Measurements from ENCODE around the gene MTM1.

Gene MTM1

DNA sequence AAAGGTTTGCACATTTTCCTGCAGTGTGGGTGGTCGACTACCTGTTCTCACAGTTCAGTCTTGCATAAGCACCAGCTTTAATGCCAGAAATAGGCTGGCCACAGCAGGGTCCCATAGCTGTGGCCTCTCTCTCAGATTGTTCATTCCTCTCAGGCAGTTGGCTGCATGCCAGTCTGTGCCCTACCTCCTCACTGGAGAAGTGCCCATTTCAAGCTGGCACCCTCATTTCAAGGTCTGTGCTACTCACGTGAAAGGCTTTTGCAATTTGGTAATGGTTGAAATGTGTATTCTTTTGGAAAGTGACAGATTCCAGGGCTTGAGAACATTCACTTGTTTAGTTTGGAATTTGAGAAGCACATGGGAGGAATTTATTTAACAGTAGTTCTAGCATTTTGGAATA lies 95.9 kb downstream of the MTM1 start:
- DNase-seq (ENCODE audit: low spot score) = no peak

DNA sequence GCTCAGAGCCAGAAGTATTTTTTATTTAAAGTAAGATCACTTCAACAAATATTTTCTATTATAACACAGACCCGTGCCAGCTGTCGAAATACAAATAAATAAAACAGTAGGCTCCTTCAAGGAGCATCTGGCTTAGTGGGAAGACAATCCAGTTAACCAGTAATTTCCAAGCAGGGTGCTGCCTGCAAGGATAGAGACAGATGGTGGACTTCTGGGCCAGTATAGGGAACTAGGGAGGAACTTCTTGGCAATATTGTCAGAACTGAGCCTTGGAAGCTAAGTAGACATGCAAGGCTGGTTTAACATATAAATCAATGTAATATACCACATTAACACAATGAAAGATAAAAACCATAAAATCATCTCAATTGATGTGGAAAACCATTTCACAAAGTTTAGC lies 107.8 kb downstream of the MTM1 start:
- no peak for DNase-seq (ENCODE audit: low spot score)

DNA sequence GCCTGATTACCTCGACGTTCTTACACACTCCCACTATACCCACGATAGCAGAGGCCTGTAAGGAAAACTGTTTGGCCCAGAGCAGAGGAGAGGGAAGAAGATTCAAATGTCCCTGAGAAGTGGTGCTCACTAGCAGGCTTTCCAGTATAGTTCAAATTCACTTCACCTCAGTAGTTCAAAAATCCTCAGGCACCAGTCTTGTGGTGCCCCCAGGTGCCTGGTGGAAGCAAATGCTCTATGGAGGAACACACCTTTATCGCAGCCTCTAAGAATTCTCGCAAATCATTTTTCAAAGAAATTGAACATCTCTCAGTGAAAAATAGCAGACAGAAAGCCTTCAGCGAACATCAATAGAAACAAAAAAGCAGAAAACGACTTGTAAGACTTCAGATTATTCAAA lies 112.6 kb downstream of the MTM1 start:
- no peak for DNase-seq (ENCODE audit: low spot score)

DNA sequence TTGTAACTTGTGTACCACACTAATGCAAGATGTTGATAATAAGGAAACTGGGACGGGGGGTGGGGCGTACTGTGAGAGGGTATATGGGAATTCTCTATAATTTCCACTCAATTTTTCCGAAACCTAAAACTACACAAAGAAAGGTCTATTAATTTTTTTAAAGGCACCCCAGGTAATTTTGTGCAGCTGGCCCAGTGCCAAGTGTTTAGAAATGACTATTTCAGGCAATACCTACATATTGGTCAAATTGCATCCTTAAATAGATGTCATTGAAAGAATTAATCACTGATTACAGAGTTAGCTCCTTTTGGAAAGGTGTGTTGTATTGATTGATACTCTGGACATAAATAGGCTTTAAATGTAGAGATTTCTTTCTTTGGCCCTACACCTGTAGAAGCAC lies 114.7 kb downstream of the MTM1 start:
- no peak for DNase-seq (ENCODE audit: low spot score)

DNA sequence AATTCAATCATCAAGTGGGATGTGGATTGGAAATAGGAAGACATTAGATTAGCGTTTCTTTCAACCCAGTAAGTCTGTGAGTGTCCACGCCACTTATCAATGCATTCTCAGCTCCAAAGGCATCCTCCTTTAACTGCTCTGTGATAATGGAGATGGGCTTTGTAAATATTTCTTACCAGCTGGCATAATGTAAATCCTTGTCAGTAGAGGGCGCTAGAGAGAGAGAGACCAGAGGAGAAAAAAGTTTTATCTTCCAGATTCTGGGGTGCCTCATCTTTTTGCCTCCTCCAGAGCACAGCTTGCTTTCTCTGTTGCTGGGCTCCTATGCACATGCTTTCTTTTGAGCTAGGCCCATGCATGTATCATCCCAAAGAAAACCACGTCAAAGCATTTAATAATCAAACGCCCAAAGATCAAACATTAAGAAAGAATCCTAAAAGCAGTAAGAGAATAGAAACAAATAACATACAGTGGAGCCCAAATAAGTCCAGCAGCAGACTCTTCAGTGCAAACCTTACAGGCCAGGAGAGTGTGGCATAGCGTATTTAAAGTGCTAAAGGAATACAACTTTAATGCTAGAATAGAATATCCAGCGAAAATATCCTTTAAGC lies 115.2 kb downstream of the MTM1 start:
- peak; percentile 34 for DNase-seq (ENCODE audit: low spot score)

DNA sequence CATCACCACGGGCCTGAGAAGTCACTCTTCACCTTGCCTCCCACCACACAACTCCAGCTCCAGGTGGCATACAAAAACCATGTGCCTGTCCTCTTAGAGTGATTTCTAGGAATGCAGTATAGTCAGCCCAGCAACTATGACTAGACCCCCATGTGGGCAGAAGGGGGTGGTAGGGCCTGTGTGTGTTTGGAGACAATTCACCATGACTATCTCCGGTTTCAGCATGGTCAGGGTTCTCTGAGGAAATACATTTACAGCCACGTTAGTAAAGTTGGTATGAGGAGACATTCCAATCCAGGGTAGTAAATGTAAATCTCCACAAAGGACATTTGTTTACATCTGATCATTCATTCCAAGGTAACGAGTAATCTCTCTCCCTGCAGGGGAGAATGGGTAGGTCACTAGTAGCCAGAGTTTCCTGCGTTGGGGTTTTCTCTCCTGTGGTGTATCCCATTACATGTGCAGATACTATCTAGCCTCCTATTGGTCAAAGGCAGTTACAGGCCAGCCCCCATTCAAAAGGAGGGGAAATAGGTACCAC lies 120.6 kb downstream of the MTM1 start:
- peak; percentile 68 for DNase-seq (ENCODE audit: low spot score)

DNA sequence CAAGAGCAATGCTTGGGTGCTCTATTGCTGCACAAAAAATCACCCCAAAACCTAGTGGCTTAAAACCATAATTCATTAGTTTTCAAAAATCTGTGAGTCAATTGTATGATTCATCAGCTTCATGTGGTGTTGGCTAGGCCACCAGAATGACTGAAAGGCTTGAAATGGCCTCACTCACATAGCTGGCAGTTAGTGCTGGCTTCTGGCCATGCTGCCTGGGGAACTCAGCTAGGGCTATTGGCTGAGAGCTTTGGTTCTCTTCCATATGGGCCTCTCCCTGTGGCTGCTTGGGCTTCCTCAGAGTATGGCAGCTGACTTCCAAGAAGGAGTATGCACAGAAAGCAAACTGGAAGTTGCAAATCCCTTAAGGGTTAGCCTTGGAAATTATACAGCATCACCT lies 121.7 kb downstream of the MTM1 start:
- DNase-seq (ENCODE audit: low spot score) = peak; percentile 60

DNA sequence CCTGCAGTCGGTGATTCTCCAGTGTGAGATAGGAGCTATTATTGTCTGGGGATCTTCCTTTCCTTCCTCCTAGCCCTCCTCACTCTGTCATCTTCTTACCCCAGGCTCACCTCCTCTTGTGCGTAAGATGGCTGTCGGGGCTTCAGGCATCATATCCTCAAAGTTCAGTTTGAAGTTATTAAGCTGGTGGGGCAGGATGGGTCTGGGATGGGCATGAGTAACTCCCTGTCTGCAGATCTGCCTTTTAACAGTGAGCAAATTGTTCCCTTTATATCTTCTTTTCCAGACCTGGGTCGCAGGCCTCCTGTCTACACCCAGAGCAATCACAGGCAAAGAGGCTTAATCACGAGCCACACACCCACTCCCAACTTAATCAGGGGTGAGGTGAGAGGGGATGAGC lies 123.9 kb downstream of the MTM1 start:
- no peak for DNase-seq (ENCODE audit: low spot score)

DNA sequence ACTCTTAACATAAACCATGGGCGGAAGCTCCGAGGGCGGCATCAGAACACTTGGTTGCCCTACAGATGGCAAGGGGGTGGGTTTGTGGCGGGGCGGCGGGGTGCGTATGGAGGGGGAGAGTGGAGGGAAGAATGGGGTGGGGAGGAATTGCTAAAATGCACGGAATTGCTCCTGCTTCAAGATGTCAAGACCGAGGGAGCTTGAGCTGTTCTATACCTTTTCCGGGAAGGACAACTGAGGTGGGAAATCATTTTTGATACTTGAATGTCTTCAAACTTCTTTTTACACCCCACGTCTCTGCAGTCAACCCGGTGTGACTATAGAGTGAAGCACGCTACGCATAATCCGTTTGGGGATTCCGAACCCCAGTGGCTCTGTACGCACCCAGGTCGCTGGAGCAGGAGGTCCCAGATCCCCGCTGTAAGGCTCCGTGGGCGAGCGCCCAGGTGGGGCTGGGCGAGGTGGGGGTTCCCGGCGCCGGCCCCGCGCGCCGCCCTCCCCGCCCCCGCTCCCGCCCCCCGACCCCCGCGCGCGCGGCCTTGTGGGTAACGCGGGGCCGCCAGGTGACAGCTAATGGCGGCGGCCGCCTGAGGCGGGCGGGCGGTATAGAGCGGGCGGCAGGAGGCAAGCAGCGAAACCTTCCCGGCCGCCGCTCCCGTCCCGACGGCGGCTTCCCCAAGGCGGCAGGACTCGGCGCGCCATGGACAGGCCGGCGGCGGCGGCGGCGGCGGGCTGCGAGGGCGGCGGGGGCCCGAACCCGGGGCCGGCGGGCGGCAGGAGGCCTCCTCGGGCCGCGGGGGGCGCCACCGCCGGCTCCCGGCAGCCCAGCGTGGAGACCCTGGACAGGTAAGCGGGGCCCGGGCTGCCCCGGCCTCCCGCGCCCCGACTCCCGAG lies 124.7 kb downstream of the MTM1 start, which contains the start of gene MTMR1:
Gene MTMR1 (plus strand): TSS at position 566 of the 894 bp plus-strand sequence. CDS start 135 bp downstream, at position 701.
- peak; percentile 61 for DNase-seq (ENCODE audit: low spot score)

DNA sequence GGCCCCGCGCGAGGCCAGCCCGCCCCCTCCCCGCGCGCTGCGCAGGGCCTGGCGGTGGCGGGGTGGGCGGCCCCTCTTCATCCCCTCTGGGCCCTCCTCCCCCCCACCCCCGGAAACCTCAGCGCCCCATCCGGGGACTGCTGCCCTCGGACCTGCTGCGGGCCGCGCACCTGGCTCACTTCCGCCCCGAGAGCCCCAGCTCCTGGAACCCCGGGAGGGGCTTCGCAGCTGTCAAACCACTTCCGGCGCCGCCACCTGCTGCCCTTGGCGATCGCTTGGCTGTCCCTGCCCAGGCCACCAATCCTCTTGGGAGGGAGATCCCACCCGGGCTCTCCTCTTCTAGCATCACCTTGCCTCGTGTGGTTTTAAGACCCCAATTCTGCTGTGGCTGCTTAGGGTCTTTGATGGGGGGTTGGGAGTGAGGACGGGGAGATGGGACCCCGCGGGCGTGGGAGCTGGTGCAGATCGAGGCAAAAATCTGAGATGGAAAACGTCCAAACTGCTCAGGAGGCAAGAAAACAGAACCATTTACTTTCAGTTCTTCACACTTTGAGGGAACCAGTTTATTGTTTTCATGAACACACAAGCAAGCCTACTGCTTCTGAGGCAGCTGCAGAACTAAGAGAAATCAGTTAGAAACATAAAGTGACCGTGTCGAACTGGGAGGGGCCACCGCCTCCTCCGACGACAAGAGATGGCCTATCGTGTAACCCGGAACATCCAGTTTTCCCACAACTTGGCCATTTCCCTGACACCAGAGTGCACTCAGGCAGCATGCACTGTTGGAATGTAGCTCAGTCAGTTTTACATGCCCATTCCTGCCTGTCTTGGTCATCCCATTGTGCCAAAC lies 125.5 kb downstream of the MTM1 start:
- DNase-seq (ENCODE audit: low spot score) = peak; percentile 69

DNA sequence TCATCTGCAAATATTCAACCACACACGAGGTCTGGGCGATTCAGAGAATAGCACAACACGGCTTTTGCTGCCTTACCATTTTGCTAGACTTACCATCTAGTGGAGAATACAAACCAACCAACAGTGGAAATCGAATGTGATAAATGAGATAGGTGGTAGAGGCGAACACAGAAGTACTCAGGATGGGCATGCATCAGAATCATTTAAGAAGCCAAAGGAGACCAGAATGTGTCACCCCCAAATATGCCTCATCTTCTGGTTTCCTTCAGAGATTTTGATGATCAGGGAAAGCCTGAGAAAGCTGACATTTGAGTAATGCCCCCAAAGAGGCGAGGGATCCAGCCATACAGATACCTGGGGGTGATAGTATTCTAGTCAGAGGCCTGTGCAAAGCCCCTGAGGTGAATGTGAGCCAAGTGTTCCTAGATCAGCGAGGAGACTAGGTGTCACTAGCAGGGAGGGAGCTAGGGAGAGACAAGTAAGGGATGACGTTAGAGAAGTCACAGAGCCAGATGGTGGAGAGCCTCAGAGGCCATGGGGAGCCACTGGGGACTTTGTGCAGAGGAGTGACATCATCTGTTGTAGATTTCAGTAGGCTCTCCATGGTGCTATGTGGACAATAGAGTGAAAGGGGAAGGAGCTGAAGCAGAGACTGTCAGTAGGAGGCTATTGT lies 126.5 kb downstream of the MTM1 start:
- no peak for DNase-seq (ENCODE audit: low spot score)

DNA sequence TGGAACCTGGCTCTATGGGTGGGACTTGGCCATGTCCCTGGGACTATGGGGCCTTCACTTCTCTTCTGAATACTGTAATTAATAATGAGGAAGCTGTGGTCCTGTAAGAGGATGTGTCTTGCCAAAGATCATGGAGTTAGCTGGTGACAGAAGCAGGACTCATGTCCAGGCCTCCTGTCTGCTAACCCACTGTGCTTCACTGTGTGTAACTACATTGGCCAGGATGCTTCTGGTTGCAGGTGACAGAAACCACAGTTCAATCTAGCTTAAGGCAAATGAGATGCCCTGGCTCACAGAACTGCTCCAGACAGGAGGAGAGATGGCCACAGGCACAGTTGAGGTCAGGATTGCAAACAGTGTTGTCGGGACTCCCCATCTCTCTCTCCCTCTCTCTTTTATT lies 127.9 kb downstream of the MTM1 start:
- no peak for DNase-seq (ENCODE audit: low spot score)

DNA sequence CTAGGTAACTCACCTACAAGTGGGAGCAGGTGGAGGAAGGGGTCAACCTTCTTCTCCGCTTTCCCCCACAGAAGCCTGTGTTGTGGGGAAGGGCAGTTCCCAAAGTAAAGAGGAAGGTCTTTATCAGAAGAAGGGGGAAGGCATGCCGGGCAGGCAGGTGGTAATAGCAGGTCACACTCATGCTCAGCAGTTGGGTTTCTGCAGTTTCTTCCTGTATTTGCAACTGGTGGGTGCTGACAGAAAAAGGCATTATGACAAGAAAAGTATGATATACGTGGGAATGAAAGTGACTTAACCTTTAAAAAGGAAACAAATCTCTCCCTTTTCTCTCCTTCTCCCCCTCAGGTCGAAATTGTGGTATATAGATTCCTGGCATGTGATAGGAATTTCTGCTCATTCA lies 128.4 kb downstream of the MTM1 start:
- DNase-seq (ENCODE audit: low spot score) = no peak

DNA sequence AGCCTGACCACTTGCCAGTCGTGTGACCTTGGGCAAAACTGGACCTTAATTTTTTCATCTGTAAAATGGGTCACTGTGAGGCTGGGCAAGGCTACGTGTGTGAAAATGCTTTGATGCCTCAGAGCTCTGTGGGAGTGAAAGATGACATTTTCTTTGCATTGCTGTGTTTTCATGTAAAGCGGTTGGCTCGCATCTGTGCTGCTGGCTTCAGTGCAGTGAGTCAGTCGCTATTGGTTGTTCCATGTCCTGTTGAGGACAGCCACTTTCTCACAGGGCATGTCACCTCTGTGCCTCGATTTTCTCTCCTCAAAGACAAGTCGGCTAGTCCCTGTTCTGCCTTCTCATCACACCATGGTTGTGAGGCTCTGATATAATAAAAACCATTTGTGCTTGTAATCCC lies 129.2 kb downstream of the MTM1 start:
- no peak for DNase-seq (ENCODE audit: low spot score)

DNA sequence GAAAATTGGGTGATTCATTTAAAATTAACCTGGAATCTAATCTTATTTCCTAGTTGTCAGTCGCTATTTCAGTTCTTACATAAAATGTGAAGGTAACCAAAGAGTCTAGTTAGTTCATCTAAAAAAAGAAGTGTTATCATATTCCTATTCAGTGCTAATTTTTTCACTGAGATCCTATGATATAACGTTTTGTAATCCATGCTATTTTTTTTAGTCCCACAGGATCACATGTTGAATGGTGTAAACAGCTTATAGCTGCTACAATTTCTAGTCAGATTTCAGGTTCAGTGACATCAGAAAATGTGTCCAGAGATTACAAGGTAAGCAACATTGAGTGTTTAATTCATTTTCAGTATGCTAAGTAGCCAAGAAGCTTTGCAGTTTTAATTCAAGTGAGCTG lies 130.6 kb downstream of the MTM1 start:
- DNase-seq (ENCODE audit: low spot score) = no peak

DNA sequence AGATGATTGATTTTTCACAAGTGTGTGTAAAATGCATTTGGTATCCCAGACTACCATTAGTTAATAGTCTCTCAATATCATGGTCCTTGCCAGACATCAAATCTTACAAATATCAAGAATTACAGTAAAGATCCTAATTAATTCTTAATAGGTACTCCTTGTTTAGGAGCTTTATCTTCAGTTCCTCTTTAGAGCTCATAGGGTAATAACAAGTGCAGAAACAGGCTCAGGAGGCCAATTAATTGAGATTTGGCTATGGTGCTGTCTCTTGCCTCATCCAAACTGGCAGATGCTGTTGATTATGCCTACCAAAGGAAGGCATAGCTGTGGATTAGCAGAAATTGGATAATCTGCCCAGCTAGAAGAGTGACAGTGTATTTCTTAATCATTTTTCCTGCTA lies 131.7 kb downstream of the MTM1 start:
- no peak for DNase-seq (ENCODE audit: low spot score)

DNA sequence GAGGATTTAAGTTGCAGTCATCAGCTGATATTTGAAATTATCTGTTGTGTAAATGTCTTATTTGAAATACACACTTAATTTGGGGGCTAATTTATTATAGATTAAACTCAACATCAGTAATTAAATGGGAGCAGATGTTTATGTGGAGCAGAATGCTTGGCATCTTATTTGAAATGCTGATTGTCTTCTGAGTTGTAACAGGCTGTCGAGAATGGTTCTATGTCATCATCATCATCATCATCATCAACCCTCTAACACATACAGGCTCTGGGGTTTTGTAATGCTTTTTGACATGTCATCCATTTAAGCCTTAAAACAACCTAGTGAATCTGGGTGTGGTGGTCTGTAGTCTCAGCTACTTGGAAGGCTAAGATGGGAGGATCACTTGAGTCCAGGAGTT lies 133.0 kb downstream of the MTM1 start:
- no peak for DNase-seq (ENCODE audit: low spot score)

DNA sequence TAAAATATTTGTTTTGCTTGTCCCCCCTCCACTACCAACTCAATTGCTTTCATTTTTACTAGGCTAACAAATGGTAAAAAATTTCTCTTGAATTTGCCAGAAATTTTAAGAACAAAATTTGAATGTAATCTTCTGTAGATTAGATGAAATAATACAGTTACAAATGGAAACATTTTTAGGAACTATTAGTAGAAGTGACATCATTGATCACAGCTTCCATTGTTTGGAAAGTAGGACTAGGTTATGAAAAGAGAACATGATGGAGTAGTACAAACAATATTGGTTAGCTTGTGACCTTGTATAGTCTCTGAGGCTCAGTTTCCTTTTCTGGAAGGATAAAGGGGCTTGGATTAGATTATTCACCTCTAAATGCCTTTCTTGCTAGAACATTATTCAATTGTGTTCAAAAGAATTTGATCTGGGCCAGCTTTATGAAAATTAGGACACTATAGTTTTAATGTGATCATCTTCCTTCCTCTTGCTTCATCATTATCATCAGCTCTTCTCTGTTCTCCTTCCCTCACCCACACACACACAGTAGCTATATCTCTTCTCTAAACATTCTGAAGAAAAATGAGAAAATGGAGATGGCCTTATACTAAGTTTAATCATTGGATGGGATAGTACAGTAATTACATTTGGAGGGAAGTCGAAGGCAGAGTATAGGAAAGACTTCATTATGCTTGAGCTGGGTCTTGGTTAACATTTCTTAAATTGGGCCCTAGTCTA lies 134.7 kb downstream of the MTM1 start:
- DNase-seq (ENCODE audit: low spot score) = no peak

DNA sequence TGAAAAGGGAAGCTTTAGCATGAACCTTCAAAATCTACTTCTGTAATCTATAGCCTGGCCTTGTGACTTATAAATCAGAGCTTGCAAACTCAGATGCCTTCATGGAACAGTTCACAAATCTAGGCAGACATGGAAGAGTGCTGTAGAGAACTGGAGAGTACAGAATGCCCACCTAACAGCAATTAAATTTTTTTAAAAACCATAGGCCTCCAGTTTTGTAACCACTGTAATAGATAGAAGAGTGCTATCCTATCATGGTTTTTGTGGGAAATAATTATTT lies 135.2 kb downstream of the MTM1 start:
- DNase-seq (ENCODE audit: low spot score) = no peak

DNA sequence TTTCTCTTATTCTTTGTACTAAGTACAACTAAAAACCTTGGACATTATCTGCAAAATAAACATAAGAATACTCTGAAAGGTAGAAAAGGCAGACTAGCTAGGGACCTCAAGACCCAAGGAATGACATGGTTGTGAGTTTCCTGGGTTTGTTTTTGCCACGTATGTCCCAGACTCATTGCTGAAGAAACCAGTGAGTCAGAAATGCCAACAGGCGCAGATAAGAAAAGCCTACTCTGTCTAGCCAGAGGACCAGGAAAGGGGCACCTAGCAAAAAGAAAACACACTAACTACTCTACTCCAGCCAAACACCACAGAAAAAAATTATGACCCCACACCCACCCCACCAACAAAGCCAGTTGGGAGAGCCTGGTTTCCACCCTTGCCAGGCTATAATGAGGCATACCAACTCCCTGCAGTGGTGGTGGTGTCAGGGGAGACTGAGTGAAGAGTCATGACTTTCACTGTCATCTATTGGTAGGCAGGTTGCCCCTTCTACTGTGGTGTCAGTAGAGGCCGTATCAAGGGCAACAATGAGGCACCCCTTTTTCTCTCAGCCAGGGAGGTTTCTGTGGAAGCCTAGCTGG lies 135.7 kb downstream of the MTM1 start:
- DNase-seq (ENCODE audit: low spot score) = no peak

DNA sequence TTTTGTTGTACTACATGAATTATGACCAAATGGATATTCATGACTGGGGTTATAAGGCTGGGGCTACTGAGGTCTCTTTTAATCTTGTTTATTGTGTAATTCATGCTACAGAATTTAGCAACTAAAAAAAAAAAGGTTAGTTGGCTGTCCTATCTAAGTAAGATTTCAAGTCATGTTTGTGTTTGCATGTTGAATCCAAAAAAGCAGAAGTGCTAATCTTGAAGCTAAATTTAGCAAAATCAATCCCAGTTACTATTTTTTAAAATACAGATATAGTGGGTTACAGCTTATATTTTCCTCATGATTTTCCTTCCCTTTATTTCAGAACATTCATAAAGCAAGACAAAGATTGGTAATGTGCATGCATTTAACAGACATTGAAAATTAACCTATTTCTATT lies 144.2 kb downstream of the MTM1 start:
- no peak for DNase-seq (ENCODE audit: low spot score)

Data from GM03348 (cell line).